ENCODE data around the gene NACC2.

NACC2 gene

GRCh38 chr9:136084063-136084944 is 10.8 kb downstream of the NACC2 start:
- TF ChIP-seq ZFP30 (CRISPR knock-in tag; IDR thresholded peaks at IDR 0.05) (no peak), GLIS3 (CRISPR knock-in tag; IDR thresholded peaks at IDR 0.05) (no peak), OSR1 (CRISPR knock-in tag; IDR thresholded peaks at IDR 0.05) (no peak), SNAI2 (CRISPR knock-in tag; IDR thresholded peaks at IDR 0.05) (no peak), ESRRG (CRISPR knock-in tag; IDR thresholded peaks at IDR 0.05) (no peak), BACH2 (CRISPR knock-in tag; IDR thresholded peaks at IDR 0.05; ENCODE audit: borderline replicate concordance) (no peak), CREB5 (CRISPR knock-in tag; IDR thresholded peaks at IDR 0.05; ENCODE audit: low read depth) (no peak), TOX (CRISPR knock-in tag; IDR thresholded peaks at IDR 0.05; ENCODE audit: borderline replicate concordance) (no peak), TCF4 (CRISPR knock-in tag; IDR thresholded peaks at IDR 0.05; ENCODE audit: borderline replicate concordance) (no peak), ZNF565 (CRISPR knock-in tag; conservative IDR thresholded peaks at IDR 0.05; ENCODE audit: low read depth) (no peak), ZFP3 (CRISPR knock-in tag; IDR thresholded peaks at IDR 0.05) (no peak), ZC3H10 (CRISPR knock-in tag; IDR thresholded peaks at IDR 0.05) (no peak), ARNTL (CRISPR knock-in tag; IDR thresholded peaks at IDR 0.05; ENCODE audit: borderline replicate concordance, low read depth) (no peak)
- TF ChIP-seq, protein P1, sequence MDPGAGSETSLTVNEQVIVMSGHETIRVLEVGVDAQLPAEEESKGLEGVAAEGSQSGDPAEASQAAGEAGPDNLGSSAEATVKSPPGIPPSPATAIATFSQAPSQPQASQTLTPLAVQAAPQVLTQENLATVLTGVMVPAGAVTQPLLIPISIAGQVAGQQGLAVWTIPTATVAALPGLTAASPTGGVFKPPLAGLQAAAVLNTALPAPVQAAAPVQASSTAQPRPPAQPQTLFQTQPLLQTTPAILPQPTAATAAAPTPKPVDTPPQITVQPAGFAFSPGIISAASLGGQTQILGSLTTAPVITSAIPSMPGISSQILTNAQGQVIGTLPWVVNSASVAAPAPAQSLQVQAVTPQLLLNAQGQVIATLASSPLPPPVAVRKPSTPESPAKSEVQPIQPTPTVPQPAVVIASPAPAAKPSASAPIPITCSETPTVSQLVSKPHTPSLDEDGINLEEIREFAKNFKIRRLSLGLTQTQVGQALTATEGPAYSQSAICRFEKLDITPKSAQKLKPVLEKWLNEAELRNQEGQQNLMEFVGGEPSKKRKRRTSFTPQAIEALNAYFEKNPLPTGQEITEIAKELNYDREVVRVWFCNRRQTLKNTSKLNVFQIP (CRISPR knock-in tag; IDR thresholded peaks at IDR 0.05; ENCODE audit: borderline replicate concordance, low read depth), result no peak
- ATAC-seq, result no peak

GRCh38 chr9:136083558-136084062 is 11.5 kb downstream of the NACC2 start:
- TF ChIP-seq ISL1 (CRISPR knock-in tag; IDR thresholded peaks at IDR 0.05) (no peak), TCF4 (CRISPR knock-in tag; IDR thresholded peaks at IDR 0.05; ENCODE audit: borderline replicate concordance) (no peak), ZNF8 (CRISPR knock-in tag; IDR thresholded peaks at IDR 0.05) (no peak), SNAI2 (CRISPR knock-in tag; IDR thresholded peaks at IDR 0.05) (no peak), OSR1 (CRISPR knock-in tag; IDR thresholded peaks at IDR 0.05) (no peak), TOX (CRISPR knock-in tag; IDR thresholded peaks at IDR 0.05; ENCODE audit: borderline replicate concordance) (no peak), ZC3H10 (CRISPR knock-in tag; IDR thresholded peaks at IDR 0.05) (no peak), BACH2 (CRISPR knock-in tag; IDR thresholded peaks at IDR 0.05; ENCODE audit: borderline replicate concordance) (no peak), ZNF70 (CRISPR knock-in tag; IDR thresholded peaks at IDR 0.05) (no peak), ZFP30 (CRISPR knock-in tag; IDR thresholded peaks at IDR 0.05) (no peak), ARNTL (CRISPR knock-in tag; IDR thresholded peaks at IDR 0.05; ENCODE audit: borderline replicate concordance, low read depth) (no peak), GLIS3 (CRISPR knock-in tag; IDR thresholded peaks at IDR 0.05) (no peak), PPARA (CRISPR knock-in tag; IDR thresholded peaks at IDR 0.05; ENCODE audit: borderline replicate concordance) (no peak)
- TF ChIP-seq, protein P1 (CRISPR knock-in tag; IDR thresholded peaks at IDR 0.05; ENCODE audit: borderline replicate concordance, low read depth), result no peak
- ATAC-seq, result no peak

DNA sequence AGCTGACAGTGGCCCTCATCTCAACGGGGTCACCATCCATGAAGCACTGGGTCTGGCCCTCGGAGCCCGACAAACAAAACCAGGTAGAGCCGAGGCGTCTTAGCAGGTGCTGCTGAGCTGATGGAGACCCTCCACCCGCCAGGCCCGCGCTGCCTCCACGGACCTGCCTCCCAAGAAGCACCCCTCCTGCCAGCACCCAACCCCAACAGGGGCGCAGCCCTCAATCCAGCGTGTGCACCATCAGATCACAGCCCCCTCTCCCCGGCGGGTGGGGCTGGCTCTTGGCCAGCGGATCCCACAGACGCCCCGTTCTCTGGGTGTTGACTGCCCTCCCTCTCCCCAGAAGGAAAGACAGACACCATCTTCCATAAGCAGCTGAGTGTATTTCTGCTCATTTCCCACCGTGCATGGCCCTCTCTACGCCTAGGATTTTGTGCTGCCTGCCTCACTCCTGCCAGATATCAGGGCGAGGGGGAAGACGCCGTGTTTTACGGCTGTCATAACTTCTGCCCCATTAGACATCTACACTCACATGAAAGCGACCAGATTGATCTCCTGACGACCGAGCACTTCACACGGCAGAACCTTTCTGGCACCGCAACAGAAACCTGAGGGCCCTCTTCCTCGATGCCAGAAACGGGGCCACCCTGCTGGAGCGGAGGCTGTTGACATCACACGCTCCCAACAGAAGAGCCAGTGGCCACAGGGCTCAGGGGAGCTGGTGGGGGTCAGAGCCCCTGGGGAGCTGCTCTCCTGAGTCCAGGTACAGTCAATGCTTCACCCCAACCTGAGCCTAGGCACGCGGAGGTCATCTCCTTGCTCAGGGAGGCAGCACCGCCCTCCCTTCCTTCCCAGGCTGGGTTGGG is 12.4 kb downstream of the NACC2 start:
- ATAC-seq, result no peak
- TF ChIP-seq, protein P2, sequence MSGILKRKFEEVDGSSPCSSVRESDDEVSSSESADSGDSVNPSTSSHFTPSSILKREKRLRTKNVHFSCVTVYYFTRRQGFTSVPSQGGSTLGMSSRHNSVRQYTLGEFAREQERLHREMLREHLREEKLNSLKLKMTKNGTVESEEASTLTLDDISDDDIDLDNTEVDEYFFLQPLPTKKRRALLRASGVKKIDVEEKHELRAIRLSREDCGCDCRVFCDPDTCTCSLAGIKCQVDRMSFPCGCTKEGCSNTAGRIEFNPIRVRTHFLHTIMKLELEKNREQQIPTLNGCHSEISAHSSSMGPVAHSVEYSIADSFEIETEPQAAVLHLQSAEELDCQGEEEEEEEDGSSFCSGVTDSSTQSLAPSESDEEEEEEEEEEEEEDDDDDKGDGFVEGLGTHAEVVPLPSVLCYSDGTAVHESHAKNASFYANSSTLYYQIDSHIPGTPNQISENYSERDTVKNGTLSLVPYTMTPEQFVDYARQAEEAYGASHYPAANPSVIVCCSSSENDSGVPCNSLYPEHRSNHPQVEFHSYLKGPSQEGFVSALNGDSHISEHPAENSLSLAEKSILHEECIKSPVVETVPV (CRISPR knock-in tag; IDR thresholded peaks at IDR 0.05), result no peak
- TF ChIP-seq ZNF70 (CRISPR knock-in tag; IDR thresholded peaks at IDR 0.05) (no peak), CSDC2 (CRISPR knock-in tag; IDR thresholded peaks at IDR 0.05) (no peak), PPARA (CRISPR knock-in tag; IDR thresholded peaks at IDR 0.05; ENCODE audit: borderline replicate concordance) (no peak), BACH2 (CRISPR knock-in tag; IDR thresholded peaks at IDR 0.05; ENCODE audit: borderline replicate concordance) (no peak), ZFP30 (CRISPR knock-in tag; IDR thresholded peaks at IDR 0.05) (no peak), TCF4 (CRISPR knock-in tag; IDR thresholded peaks at IDR 0.05; ENCODE audit: borderline replicate concordance) (no peak), ARNTL (CRISPR knock-in tag; IDR thresholded peaks at IDR 0.05; ENCODE audit: borderline replicate concordance, low read depth) (no peak), ESRRG (CRISPR knock-in tag; IDR thresholded peaks at IDR 0.05) (no peak), ZC3H10 (CRISPR knock-in tag; IDR thresholded peaks at IDR 0.05) (no peak), SNAI2 (CRISPR knock-in tag; IDR thresholded peaks at IDR 0.05) (no peak), ZNF565 (CRISPR knock-in tag; conservative IDR thresholded peaks at IDR 0.05; ENCODE audit: low read depth) (no peak), TOX (CRISPR knock-in tag; IDR thresholded peaks at IDR 0.05; ENCODE audit: borderline replicate concordance) (no peak)
- TF ChIP-seq, protein P1 (CRISPR knock-in tag; IDR thresholded peaks at IDR 0.05; ENCODE audit: borderline replicate concordance, low read depth), result no peak
